ENCODE results near the gene CEMP1.

The CEMP1 gene

DNA sequence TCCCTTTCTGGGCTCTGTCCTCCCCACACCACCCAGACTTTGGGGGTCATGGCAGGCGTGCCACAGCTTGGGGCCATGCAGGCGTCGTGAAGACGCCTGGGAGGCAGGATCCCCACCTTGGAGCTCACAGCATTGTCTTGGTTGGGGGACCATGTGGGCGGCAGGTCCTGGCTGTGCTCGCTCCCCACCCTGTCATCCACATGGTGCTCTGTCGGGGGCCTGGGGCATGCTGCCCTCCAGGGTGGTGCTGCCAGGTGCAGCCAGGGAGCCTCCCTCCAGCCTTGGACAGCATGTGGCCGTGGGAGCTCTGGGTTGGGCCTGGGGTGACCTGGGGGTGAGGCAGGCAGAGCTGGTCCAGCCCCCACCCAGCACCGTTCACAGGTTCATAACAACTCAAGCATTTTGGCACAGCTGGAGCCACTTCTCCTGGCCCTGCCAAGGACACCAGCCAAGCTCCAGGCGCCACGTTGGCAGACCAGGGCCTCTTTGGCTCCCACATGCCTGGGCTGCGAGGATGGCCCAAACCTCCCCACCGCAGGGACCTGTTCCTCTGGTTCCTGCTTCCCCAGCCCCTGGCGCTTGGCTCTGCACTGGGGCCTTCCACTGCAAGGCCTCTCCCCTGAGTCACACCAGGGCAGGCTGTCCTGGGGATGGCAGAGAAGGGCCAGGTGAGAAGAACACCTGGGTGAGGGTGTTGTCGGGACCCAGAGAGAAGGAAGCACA lies 32.5 kb downstream of the CEMP1 start:
- no peaks in the 10 kb centered on the region for H3K27me3 ChIP-seq (ENCODE audit: control insufficient read depth, insufficient read depth, low read length)
- H3K27ac ChIP-seq (ENCODE audit: low read depth, low read length) = no peak overlapping the region
- H3K4me3 ChIP-seq (ENCODE audit: low read depth, low read length) = no peak overlapping the region
- H3K9ac ChIP-seq (ENCODE audit: low read depth, low read length) = no peak overlapping the region
- H3K4me1 ChIP-seq (ENCODE audit: control insufficient read depth, insufficient read depth, low read length) = peaks cover 8% of the 10 kb centered on the region
- H3K36me3 ChIP-seq (ENCODE audit: control insufficient read depth, insufficient read depth, low read length) = peaks cover 29% of the 10 kb centered on the region
- H3K9me3 ChIP-seq (ENCODE audit: control insufficient read depth, insufficient read depth, low read length) = no peaks in the 10 kb centered on the region

DNA sequence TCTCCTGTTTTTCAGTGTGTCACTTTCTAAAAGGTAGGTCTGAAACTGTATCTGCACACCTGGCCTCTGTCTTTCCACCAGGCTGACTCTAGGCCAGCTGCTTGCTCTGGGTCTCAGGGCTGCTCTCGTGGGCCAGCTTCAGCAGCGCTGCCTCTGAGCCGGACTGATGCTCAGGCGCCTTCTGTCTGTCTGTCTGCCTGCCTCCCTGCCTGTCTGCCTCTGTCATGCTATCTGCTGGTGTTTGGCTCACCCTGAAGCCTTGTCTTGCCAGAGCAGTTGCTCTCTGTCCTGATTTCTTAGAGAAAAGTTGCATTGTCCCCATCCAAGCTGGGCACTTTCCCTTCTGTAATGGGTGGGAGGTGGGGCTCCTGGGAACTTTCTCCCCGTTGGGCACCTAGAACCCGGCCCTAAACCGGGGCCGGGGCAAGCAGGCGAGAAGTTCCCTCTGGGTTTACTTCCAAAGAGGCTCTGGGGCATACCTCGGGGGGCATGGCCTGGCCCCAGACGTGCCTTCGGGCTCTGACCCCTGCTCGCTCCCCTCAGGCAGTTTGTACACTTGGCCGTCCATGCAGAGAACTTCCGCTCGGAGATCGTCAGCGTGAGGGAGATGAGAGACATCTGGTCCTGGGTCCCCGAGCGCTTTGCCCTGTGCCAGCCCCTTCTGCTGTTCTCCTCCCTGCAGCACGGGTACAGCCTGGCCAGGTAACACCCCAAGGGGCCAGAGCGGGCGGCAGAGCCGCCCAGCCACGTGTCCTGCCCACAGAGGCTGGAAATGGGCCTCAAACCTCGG lies 33.3 kb downstream of the CEMP1 start:
- Histone ChIP-seq H3K27me3 (ENCODE audit: control insufficient read depth, insufficient read depth, low read length) (no peaks in the 10 kb centered on the region), H3K36me3 (ENCODE audit: control insufficient read depth, insufficient read depth, low read length) (peaks cover 29% of the 10 kb centered on the region), H3K4me1 (ENCODE audit: control insufficient read depth, insufficient read depth, low read length) (peaks cover 8% of the 10 kb centered on the region), H3K9me3 (ENCODE audit: control insufficient read depth, insufficient read depth, low read length) (no peaks in the 10 kb centered on the region), H3K4me3 (ENCODE audit: low read depth, low read length) (no peak overlapping the region), H3K9ac (ENCODE audit: low read depth, low read length) (no peak overlapping the region), H3K27ac (ENCODE audit: low read depth, low read length) (no peak overlapping the region)

DNA sequence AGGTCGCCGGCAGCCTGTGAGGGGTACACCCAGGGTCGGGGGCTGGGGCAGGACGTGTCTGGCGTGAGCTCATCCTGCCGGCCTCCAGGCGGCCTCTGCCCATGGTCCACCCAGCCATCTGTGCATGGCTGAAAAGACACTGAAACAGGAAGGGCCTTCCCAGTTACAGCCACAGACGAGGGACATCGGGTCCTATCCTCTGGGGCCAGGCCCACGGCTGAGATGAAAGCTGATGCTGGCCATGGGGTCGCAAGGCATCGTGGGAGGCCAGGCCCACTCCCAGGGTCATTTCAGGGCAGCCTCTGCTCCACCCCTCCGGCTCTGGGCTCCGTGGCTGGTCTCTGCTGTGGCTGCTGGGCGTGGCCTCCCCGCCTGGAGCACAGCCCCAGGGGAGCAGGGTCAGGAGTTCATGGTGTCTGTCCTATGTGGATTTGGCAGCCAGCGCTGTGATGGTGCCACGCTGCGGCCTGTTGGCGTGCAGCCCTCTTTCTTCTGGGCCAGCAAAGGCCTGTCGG lies 34.0 kb downstream of the CEMP1 start:
- Histone ChIP-seq H3K27me3 (ENCODE audit: control insufficient read depth, insufficient read depth, low read length) (no peaks in the 10 kb centered on the region), H3K4me1 (ENCODE audit: control insufficient read depth, insufficient read depth, low read length) (peaks cover 8% of the 10 kb centered on the region), H3K27ac (ENCODE audit: low read depth, low read length) (no peak overlapping the region), H3K9ac (ENCODE audit: low read depth, low read length) (no peak overlapping the region), H3K4me3 (ENCODE audit: low read depth, low read length) (no peak overlapping the region), H3K36me3 (ENCODE audit: control insufficient read depth, insufficient read depth, low read length) (peaks cover 29% of the 10 kb centered on the region), H3K9me3 (ENCODE audit: control insufficient read depth, insufficient read depth, low read length) (no peaks in the 10 kb centered on the region)

DNA sequence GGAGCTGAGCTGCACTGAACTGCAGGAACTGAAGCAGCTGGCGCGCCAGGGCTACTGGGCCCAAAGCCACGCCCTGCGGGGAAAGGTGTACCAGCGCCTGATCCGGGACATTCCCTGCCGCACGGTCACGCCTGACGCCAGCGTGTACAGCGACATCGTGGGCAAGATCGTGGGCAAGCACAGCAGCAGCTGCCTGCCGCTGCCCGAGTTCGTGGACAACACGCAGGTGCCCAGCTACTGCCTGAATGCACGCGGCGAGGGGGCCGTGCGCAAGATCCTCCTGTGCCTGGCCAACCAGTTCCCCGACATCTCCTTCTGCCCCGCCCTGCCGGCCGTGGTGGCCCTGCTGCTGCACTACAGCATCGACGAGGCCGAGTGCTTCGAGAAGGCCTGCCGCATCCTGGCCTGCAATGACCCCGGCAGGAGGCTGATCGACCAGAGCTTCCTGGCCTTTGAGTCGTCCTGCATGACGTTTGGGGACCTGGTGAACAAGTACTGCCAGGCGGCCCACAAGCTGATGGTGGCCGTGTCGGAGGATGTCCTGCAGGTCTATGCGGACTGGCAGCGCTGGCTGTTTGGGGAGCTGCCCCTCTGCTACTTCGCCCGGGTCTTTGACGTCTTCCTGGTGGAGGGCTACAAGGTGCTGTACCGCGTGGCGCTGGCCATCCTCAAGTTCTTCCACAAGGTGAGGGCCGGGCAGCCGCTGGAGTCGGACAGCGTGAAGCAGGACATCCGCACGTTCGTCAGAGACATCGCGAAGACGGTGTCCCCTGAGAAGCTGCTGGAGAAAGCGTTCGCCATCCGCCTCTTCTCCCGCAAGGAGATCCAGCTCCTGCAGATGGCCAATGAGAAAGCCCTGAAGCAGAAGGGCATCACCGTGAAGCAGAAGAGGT lies 34.7 kb downstream of the CEMP1 start:
- H3K4me1 ChIP-seq (ENCODE audit: control insufficient read depth, insufficient read depth, low read length) = 0 out of 2 replicates have a peak, but pooled peaks cover 3% of the 10 kb centered on the region
- H3K9me3 ChIP-seq (ENCODE audit: control insufficient read depth, insufficient read depth, low read length) = no peaks in the 10 kb centered on the region
- no peak overlapping the region for H3K9ac ChIP-seq (ENCODE audit: low read depth, low read length)
- H3K36me3 ChIP-seq (ENCODE audit: control insufficient read depth, insufficient read depth, low read length) = peaks cover 29% of the 10 kb centered on the region
- H3K27me3 ChIP-seq (ENCODE audit: control insufficient read depth, insufficient read depth, low read length) = no peaks in the 10 kb centered on the region
- H3K4me3 ChIP-seq (ENCODE audit: low read depth, low read length) = no peak overlapping the region
- H3K27ac ChIP-seq (ENCODE audit: low read depth, low read length) = no peak overlapping the region

DNA sequence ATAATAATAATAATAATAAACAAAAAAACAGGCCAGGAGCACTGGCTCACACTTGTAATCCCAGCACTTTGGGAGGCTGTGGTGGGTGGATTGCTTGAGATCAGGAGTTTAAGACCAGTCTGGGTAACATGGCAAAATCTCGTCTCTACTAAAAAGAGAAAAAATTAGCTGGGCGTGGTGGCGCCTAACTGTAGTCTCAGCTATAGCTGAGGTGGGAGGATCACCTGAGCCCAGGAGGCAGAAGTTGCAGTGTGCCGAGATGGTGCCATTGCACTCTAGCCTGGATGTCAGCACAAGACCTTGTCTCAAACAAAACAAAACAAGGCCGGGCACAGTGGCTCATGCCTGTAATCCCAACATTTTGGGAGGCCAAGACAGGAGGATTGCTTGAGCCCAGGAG lies 36.2 kb downstream of the CEMP1 start:
- Histone ChIP-seq H3K27ac (ENCODE audit: low read depth, low read length) (no peak overlapping the region), H3K4me1 (ENCODE audit: control insufficient read depth, insufficient read depth, low read length) (no peaks in the 10 kb centered on the region), H3K9ac (ENCODE audit: low read depth, low read length) (no peak overlapping the region), H3K36me3 (ENCODE audit: control insufficient read depth, insufficient read depth, low read length) (peaks cover 29% of the 10 kb centered on the region), H3K9me3 (ENCODE audit: control insufficient read depth, insufficient read depth, low read length) (no peaks in the 10 kb centered on the region), H3K4me3 (ENCODE audit: low read depth, low read length) (no peak overlapping the region), H3K27me3 (ENCODE audit: control insufficient read depth, insufficient read depth, low read length) (no peaks in the 10 kb centered on the region)

DNA sequence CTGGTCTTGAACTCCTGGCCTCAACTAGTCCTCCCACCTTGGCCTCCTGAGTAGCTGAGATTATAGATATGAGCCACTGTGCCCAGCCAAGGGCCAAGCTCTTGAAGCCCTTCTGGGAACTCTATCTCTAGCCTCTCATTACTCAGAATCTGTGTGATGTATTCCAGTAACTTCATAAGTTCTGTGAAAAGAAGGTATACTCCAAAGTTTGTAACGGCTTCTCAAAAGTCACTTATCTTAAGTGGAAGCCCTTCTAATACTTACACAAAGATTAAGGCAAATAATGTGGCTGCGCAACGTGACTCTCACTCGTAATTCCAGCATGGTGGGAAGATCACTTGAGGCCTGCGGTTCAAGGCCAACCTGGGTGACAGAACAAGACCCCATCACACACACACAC lies 36.6 kb downstream of the CEMP1 start:
- Histone ChIP-seq H3K4me3 (ENCODE audit: low read depth, low read length) (no peak overlapping the region), H3K4me1 (ENCODE audit: control insufficient read depth, insufficient read depth, low read length) (no peaks in the 10 kb centered on the region), H3K9ac (ENCODE audit: low read depth, low read length) (no peak overlapping the region), H3K9me3 (ENCODE audit: control insufficient read depth, insufficient read depth, low read length) (no peaks in the 10 kb centered on the region), H3K27me3 (ENCODE audit: control insufficient read depth, insufficient read depth, low read length) (no peaks in the 10 kb centered on the region), H3K27ac (ENCODE audit: low read depth, low read length) (no peak overlapping the region), H3K36me3 (ENCODE audit: control insufficient read depth, insufficient read depth, low read length) (peaks cover 29% of the 10 kb centered on the region)

DNA sequence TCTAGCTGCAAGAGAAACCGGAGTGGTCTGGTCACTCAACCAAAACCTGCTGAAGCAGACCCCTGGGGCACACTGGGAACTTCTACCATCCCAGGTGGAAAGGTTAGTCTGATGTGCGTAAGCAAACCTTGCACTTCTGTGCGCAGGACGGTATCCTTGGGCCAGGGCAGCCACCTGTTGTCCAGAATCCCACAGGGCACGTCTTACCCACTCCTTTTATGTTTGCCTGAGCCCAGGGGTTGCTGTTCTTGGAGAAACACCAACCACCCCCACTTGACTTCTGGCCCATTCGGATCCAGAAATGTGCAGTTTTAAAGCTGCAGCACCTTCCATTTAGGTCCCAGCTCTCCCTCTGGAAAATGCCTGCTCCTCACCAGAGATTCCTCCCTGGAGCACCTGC lies 37.6 kb downstream of the CEMP1 start:
- Histone ChIP-seq H3K27ac (ENCODE audit: low read depth, low read length) (no peak overlapping the region), H3K9ac (ENCODE audit: low read depth, low read length) (no peak overlapping the region), H3K9me3 (ENCODE audit: control insufficient read depth, insufficient read depth, low read length) (no peaks in the 10 kb centered on the region), H3K36me3 (ENCODE audit: control insufficient read depth, insufficient read depth, low read length) (peaks cover 23% of the 10 kb centered on the region), H3K4me3 (ENCODE audit: low read depth, low read length) (no peak overlapping the region), H3K27me3 (ENCODE audit: control insufficient read depth, insufficient read depth, low read length) (no peaks in the 10 kb centered on the region), H3K4me1 (ENCODE audit: control insufficient read depth, insufficient read depth, low read length) (no peaks in the 10 kb centered on the region)

DNA sequence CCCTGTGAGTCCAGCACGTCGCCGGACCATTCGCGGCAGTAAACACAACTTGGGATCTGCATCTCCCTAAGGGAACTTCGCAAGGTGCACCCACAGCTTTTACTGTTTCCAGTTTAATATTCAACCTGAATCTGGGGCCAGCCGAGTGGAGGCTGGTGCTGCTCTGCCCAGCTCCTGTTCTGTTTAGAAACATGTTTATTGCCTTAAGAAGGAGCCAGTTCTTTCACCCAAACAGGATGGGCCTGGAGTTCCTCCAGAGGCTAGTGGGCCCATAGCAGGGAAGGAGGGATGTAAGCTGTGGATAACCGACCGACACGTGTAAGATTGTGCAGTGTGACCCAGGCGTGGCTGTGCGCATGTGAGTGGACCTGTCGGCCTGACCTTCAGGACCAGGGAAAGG lies 38.9 kb downstream of the CEMP1 start:
- no peak overlapping the region for H3K27ac ChIP-seq (ENCODE audit: low read depth, low read length)
- peaks cover 14% of the 10 kb centered on the region; the same call in 1 of the 2 replicates for H3K36me3 ChIP-seq (ENCODE audit: control insufficient read depth, insufficient read depth, low read length)
- no peaks in the 10 kb centered on the region for H3K4me1 ChIP-seq (ENCODE audit: control insufficient read depth, insufficient read depth, low read length)
- no peak overlapping the region for H3K9ac ChIP-seq (ENCODE audit: low read depth, low read length)
- no peaks in the 10 kb centered on the region for H3K9me3 ChIP-seq (ENCODE audit: control insufficient read depth, insufficient read depth, low read length)
- H3K4me3 ChIP-seq (ENCODE audit: low read depth, low read length) = no peak overlapping the region
- no peaks in the 10 kb centered on the region for H3K27me3 ChIP-seq (ENCODE audit: control insufficient read depth, insufficient read depth, low read length)

DNA sequence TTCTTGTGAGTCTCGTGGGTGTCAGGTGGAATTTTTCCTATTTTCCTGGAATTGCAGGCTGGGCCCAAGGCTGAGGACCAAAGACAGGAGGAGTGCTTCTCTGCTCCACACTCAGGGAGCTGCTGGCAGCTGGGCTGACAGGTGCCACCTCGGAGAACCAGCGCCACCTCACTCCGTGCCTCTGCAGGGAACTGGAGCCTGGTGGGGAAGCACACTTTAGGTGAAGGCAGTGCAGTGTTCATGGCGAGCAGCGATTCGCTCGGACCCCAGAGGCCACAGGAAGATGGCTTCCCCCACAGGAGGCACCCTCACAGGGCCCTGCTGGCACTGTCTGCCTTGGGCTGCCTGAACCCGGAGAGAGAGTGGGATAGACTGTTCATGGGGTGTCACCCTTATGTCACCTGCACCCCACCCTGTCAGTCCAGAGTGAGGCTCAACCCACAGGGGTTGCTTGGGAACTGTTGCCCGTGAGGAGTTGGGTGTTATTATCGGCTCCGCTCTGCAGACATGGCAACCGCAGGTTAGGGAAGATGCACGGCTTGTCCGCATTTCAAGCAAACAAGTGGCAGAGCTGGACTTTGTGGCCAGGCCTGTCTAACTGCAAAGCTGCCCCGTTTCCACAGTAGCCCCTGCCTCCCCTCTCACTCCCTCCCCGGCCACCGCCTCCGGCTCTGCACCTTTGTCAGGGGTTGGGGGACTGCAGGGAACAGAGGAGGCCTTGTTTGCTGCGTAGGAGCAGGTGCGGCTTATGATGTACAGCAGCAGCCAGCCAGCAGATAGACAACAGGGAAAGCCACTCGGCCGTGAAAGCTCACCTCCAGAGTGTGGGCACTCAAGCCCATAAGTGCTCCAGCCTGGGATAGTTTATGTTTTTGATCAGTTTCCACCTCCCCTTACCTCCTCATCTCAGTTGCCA lies 40.8 kb downstream of the CEMP1 start:
- Histone ChIP-seq H3K27ac (ENCODE audit: low read depth, low read length) (no peak overlapping the region), H3K4me1 (ENCODE audit: control insufficient read depth, insufficient read depth, low read length) (no peaks in the 10 kb centered on the region), H3K9ac (ENCODE audit: low read depth, low read length) (no peak overlapping the region), H3K27me3 (ENCODE audit: control insufficient read depth, insufficient read depth, low read length) (no peaks in the 10 kb centered on the region), H3K9me3 (ENCODE audit: control insufficient read depth, insufficient read depth, low read length) (no peaks in the 10 kb centered on the region), H3K4me3 (ENCODE audit: low read depth, low read length) (no peak overlapping the region), H3K36me3 (ENCODE audit: control insufficient read depth, insufficient read depth, low read length) (no peaks in the 10 kb centered on the region)

DNA sequence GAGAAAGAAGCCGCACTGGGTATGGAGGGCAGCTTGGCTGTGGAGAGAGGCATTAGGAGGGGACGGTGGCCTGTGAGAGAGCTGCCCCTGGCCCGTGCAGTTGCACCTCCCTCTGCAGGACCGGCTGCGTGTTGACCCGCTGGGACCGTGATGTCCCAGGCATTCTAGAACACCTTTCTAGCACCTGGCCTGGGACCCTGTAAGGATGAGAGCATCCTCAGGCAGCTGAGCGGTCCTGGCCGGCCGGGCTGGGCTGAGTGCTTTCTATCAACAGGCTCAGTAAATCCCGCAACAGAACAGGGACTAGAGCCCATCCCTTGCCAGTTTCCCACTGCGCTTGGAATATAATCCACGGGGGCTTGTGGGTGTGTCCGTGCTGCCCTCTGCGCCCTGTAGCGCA lies 41.6 kb downstream of the CEMP1 start:
- no peak overlapping the region for H3K4me3 ChIP-seq (ENCODE audit: low read depth, low read length)
- no peaks in the 10 kb centered on the region for H3K27me3 ChIP-seq (ENCODE audit: control insufficient read depth, insufficient read depth, low read length)
- no peak overlapping the region for H3K9ac ChIP-seq (ENCODE audit: low read depth, low read length)
- no peaks in the 10 kb centered on the region for H3K9me3 ChIP-seq (ENCODE audit: control insufficient read depth, insufficient read depth, low read length)
- H3K36me3 ChIP-seq (ENCODE audit: control insufficient read depth, insufficient read depth, low read length) = no peaks in the 10 kb centered on the region
- no peak overlapping the region for H3K27ac ChIP-seq (ENCODE audit: low read depth, low read length)
- H3K4me1 ChIP-seq (ENCODE audit: control insufficient read depth, insufficient read depth, low read length) = no peaks in the 10 kb centered on the region
